IMR-90 (cell line): ENCODE data around the gene CPLX3. TPM values are rescaled to one million over a fixed set of nuclear protein-coding genes. Genes with fewer than 3 reads are reported as not detected.

Experiments used
- ATAC-seq: fragments of 200-7000 bp; cut with Tn5 transposase; 2 replicates; pipeline ENCODE4 v1.9.1; 2020; ENCODE audit warnings: low read depth, mild to moderate bottlenecking, moderate library complexity
- BruUV-seq: library from RNA; stranded (reverse); fragments of 400-500 nt; replicated peaks from 2 replicates; lab custom pipeline; 2021; lab: Mats Ljungman, UMichigan
- CTCF ChIA-PET: fragments of 300-600 bp; formaldehyde crosslinking; extraction: SDS; loops from one replicate; lab custom pipeline; 2021; ENCODE audit warnings: antibody characterized with exemption; lab: Yijun Ruan, JAX
- POLR2A ChIA-PET: fragments of 300-600 bp; sonication (Branson Sonifier 250); formaldehyde crosslinking; loops from one replicate; lab custom pipeline; 2022; ENCODE audit warnings: antibody characterized with exemption; ENCODE audit not compliant: unreplicated experiment; lab: Charles Lee
- DNase-seq: peaks from one replicate; pipeline ENCODE4 v3.0.0; 2013
- H2AFZ ChIP-seq: replicated peaks from 2 replicates; pipeline ENCODE3; 2013; ENCODE audit warnings: low read length, mild to moderate bottlenecking; ENCODE audit not compliant: poor library complexity
- H2AK5ac ChIP-seq: 2 replicates; pipeline ENCODE4 v1.6.1; 2013; ENCODE audit warnings: low read depth, low read length, inconsistent platforms
- H2AK9ac ChIP-seq: replicated peaks from 2 replicates; pipeline ENCODE3; 2013; ENCODE audit warnings: mild to moderate bottlenecking, low read depth, low read length, moderate library complexity; ENCODE audit not compliant: poor library complexity
- H2BK120ac ChIP-seq: 2 replicates; pipeline ENCODE4 v1.6.1; 2013; ENCODE audit warnings: low read depth, low read length, inconsistent platforms
- H2BK15ac ChIP-seq: 3 replicates; pipeline ENCODE4 v1.6.1; 2013; ENCODE audit warnings: low read depth, low read length, inconsistent platforms
- H2BK20ac ChIP-seq: 2 replicates; pipeline ENCODE4 v1.6.1; 2013; ENCODE audit warnings: low read depth, mild to moderate bottlenecking, inconsistent platforms, low read length, moderate library complexity
- H2BK5ac ChIP-seq: 2 replicates; pipeline ENCODE4 v1.6.1; 2013; ENCODE audit warnings: mild to moderate bottlenecking, low read depth, low read length, inconsistent platforms; ENCODE audit not compliant: poor library complexity, severe bottlenecking
- H3K14ac ChIP-seq: replicated peaks from 2 replicates; pipeline ENCODE4 v1.6.1; 2013; ENCODE audit warnings: low read depth, low read length, inconsistent platforms
- H3K18ac ChIP-seq: 2 replicates; pipeline ENCODE4 v1.6.1; 2013; ENCODE audit warnings: low read depth, low read length, control low read depth
- H3K23ac ChIP-seq: 2 replicates; pipeline ENCODE4 v1.6.1; 2013; ENCODE audit warnings: low read depth, low read length, inconsistent platforms
- H3K27ac ChIP-seq: 2 replicates; pipeline ENCODE4 v1.5.1; 2013; ENCODE audit warnings: mild to moderate bottlenecking, control low read depth, low read length; ENCODE audit not compliant: insufficient read depth
- H3K27me3 ChIP-seq: 2 replicates; pipeline ENCODE4 v1.6.1; 2013; ENCODE audit warnings: low read length; ENCODE audit not compliant: control insufficient read depth, insufficient read depth
- H3K36me3 ChIP-seq: 2 replicates; pipeline ENCODE4 v1.6.1; 2013; ENCODE audit warnings: low read length, mixed read lengths; ENCODE audit not compliant: control insufficient read depth, insufficient read depth
- H3K4ac ChIP-seq: 2 replicates; pipeline ENCODE4 v1.6.1; 2013; ENCODE audit warnings: low read depth, low read length, inconsistent platforms
- H3K4me1 ChIP-seq: 2 replicates; pipeline ENCODE4 v1.6.1; 2013; ENCODE audit warnings: low read length, mixed read lengths; ENCODE audit not compliant: control insufficient read depth, insufficient read depth
- H3K4me2 ChIP-seq: 2 replicates; pipeline ENCODE4 v1.6.1; 2013; ENCODE audit warnings: low read depth, mild to moderate bottlenecking, control low read depth, low read length, moderate library complexity
- H3K4me3 ChIP-seq: 2 replicates; pipeline ENCODE4 v1.5.1; 2013; ENCODE audit warnings: low read depth, mild to moderate bottlenecking, control low read depth, low read length, moderate library complexity; ENCODE audit not compliant: insufficient read depth
- H3K56ac ChIP-seq: 2 replicates; pipeline ENCODE4 v1.6.1; 2013; ENCODE audit warnings: low read length, inconsistent platforms; ENCODE audit not compliant: insufficient read depth; ENCODE audit errors: extremely low read depth
- H3K79me1 ChIP-seq, 2 experiments: 2 replicates each; pipeline ENCODE4 v1.6.1; 2013; ENCODE audit warnings: low read length in 2 of 2, inconsistent platforms in 1 of 2, low read depth in 1 of 2
- H3K9ac ChIP-seq: 2 replicates; pipeline ENCODE4 v1.6.1; 2013; ENCODE audit warnings: low read depth, low read length, control low read depth
- H3K9me1 ChIP-seq: 2 replicates; pipeline ENCODE4 v1.6.1; 2013; ENCODE audit warnings: low read length, inconsistent platforms; ENCODE audit not compliant: insufficient read depth
- H3K9me3 ChIP-seq: 2 replicates; pipeline ENCODE4 v1.6.1; 2013; ENCODE audit warnings: low read length; ENCODE audit not compliant: control insufficient read depth, insufficient read depth
- H4K20me1 ChIP-seq: 2 replicates; pipeline ENCODE4 v1.6.1; 2013; ENCODE audit warnings: low read length, inconsistent platforms; ENCODE audit not compliant: insufficient read depth
- H4K5ac ChIP-seq: 2 replicates; pipeline ENCODE4 v1.6.1; 2013; ENCODE audit warnings: mild to moderate bottlenecking, low read depth, low read length, control low read depth
- H4K8ac ChIP-seq, 2 experiments: 2 replicates each; pipeline ENCODE4 v1.6.1; 2013; ENCODE audit warnings: low read depth in 2 of 2, low read length in 2 of 2, control low read depth in 1 of 2, inconsistent platforms in 1 of 2
- H4K91ac ChIP-seq: 2 replicates; pipeline ENCODE4 v1.6.1; 2013; ENCODE audit warnings: low read depth, low read length, inconsistent platforms; ENCODE audit not compliant: insufficient read depth
- CTCF ChIP-seq: conservative IDR thresholded peaks from 2 replicates; pipeline ENCODE4 v1.5.1; 2012; ENCODE audit warnings: mild to moderate bottlenecking, low read depth, low read length, improper control_type of control experiment
- MAFK ChIP-seq: IDR thresholded peaks from 2 replicates; pipeline ENCODE4 v1.6.1; 2012; ENCODE audit warnings: low read depth, low read length, improper control_type of control experiment
- NFE2L2 ChIP-seq: fragments of 150-350 bp; IDR thresholded peaks from 2 replicates; pipeline ENCODE4 v1.6.1; 2016; ENCODE audit warnings: low read depth, mild to moderate bottlenecking, low read length
- POLR2A ChIP-seq: IDR thresholded peaks from 2 replicates; pipeline ENCODE4 v1.6.1; 2012; ENCODE audit warnings: mild to moderate bottlenecking, low read depth, low read length
- RCOR1 ChIP-seq: IDR thresholded peaks from 2 replicates; pipeline ENCODE4 v1.6.1; 2012; ENCODE audit warnings: mild to moderate bottlenecking, low read length, improper control_type of control experiment; ENCODE audit not compliant: insufficient replicate concordance
- RFX5 ChIP-seq: IDR thresholded peaks from 2 replicates; pipeline ENCODE4 v1.8.0; 2012; ENCODE audit warnings: low read depth, mild to moderate bottlenecking, low read length, moderate library complexity
- SMC3 ChIP-seq: fragments of 150-350 bp; IDR thresholded peaks from 2 replicates; pipeline ENCODE4 v1.6.1; 2016; ENCODE audit warnings: low read depth, mild to moderate bottlenecking, antibody characterized with exemption, low read length, moderate library complexity
- WGBS, 2 experiments: methylation state at CpG; one replicate each; pipeline versions ENCODE4 v1.1.5 to v1.1.7; 2013; ENCODE audit warnings: missing lambda C conversion rate in 2 of 2; ENCODE audit not compliant: insufficient read length in 1 of 2; ENCODE audit errors: extremely low coverage in 2 of 2; 5-methylcytosine and 5-hydroxymethylcytosine counted together
- dilution Hi-C: fragments of 300-500 bp; cut with HindIII; formaldehyde crosslinking; loops from one replicate; pipeline ENCODE4 v1.14.3; 2018; ENCODE audit warnings: low sequenced_read_pairs; ENCODE audit not compliant: unreplicated experiment
- in situ Hi-C: fragments of 300-500 bp; cut with MboI; formaldehyde crosslinking; loops from 3 replicates; pipeline ENCODE4 v1.14.3; 2019; ENCODE audit warnings: low sequenced_read_pairs, inconsistent platforms, mixed read lengths
- intact Hi-C: fragments of 100-400 bp; cut with micrococcal nuclease; formaldehyde crosslinking; loops from 2 replicates; pipeline ENCODE4 v1.10.0; 2022
- polyA plus RNA-seq, 3 experiments: library from polyadenylated mRNA; depleted of rRNA; stranded (reverse); fragments of >200 nt; gene quantifications; 2 replicates each; pipeline ENCODE4 v1.2.3, GENCODE V29; 2012; ENCODE audit warnings: low replicate concordance in 1 of 3
- total RNA-seq: library from RNA; depleted of rRNA; stranded (reverse); fragments of >200 nt; gene quantifications from 2 replicates; pipeline ENCODE4 v1.2.3, GENCODE V29; 2012

The CPLX3 gene
- total and polyA plus RNA-seq, 2 of the 4 experiments (the other 2 are of a cell fraction): not detected

GRCh38 chr15:74826921-74827320 lies 494 bp downstream of the CPLX3 start:
- POLR2A ChIA-PET: no interaction called here
- ATAC-seq (no peak), DNase-seq (no peak)
- Histone ChIP-seq H3K9ac (no peak overlapping the region), H3K14ac (no peak overlapping the region), H2BK120ac (no peak overlapping the region), H2BK15ac (no peak overlapping the region), H3K23ac (no peak overlapping the region), H3K18ac (no peak overlapping the region), H2AK5ac (no peak overlapping the region), H3K4me3 (no peak overlapping the region), H3K36me3 (no peaks in the 10 kb centered on the region), H3K79me1 (no peaks in the 10 kb centered on the region), H3K9me1 (no peaks in the 10 kb centered on the region), H3K4me2 (no peak overlapping the region), H2BK5ac (no peak overlapping the region), H2BK20ac (no peak overlapping the region), H3K27ac (no peak overlapping the region), H3K4ac (no peak overlapping the region), H2AFZ (no peak overlapping the region), H4K91ac (no peak overlapping the region), H3K56ac (no peak overlapping the region), H3K9me3 (no peaks in the 10 kb centered on the region), H4K5ac (no peak overlapping the region), H4K20me1 (no peaks in the 10 kb centered on the region; the same call in 1 of the 2 replicates), H3K4me1 (no peaks in the 10 kb centered on the region), H3K27me3 (peaks cover 57% of the 10 kb centered on the region), H2AK9ac (no peak overlapping the region), H4K8ac (no peak overlapping the region)
- CTCF ChIA-PET: no interaction called here
- 18% methylated on average over 16 of the region's 21 CpGs; no CpG with 5 or more reads in 1 of the 2 experiments for WGBS, 2 experiments
- TF ChIP-seq CTCF (no peak), MAFK (no peak), SMC3 (no peak), NFE2L2 (no peak), POLR2A (no peak), RCOR1 (no peak), RFX5 (no peak)
- in situ Hi-C loops (no loop called here), dilution Hi-C loops (no loop called here), intact Hi-C loops (no loop called here)
- no TSS peak for BruUV-seq
